HL-60 (cell line): ENCODE data around the gene GFOD2.

Source experiments
- GABPA ChIP-seq: IDR thresholded peaks from 2 replicates; pipeline ENCODE4 v1.6.1; 2012; ENCODE audit warnings: low read depth
- POLR2AphosphoS5 ChIP-seq: IDR thresholded peaks from 2 replicates; pipeline ENCODE4 v1.6.1; 2012; ENCODE audit warnings: low read depth
- SPI1 ChIP-seq: IDR thresholded peaks from 2 replicates; pipeline ENCODE4 v1.6.1; 2012; ENCODE audit warnings: low read depth, mild to moderate bottlenecking, borderline replicate concordance
- TF ChIP-seq, protein P1 (sequence below): IDR thresholded peaks from one replicate; pipeline ENCODE4 v1.5.1; 2011; ENCODE audit warnings: low read length, control low read depth, inconsistent platforms; ENCODE audit not compliant: insufficient read depth
- TF ChIP-seq, protein P2 (sequence below): IDR thresholded peaks from 2 replicates; pipeline ENCODE4 v1.6.1; 2012; ENCODE audit warnings: low read depth; ENCODE audit not compliant: insufficient replicate concordance

DNA sequence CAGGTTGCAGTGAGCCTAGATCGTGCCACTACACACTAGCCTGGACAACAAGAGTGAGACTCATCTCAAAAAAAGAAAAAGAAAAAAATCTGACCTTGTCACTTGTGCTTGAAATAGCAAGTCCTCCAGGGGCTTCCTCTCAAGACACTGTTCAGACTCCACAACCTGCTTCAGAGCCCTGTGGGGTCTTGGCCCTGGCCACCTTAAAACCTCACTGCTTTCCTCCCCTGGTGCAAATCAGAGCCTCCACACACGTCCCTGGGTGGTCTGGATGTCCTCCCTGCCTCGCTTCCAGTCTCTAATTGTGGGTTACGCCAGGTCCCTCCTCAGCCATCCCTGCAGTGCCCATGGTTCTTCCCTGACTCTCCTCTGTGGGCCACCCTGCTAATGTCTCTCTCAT lies 63.8 kb downstream of the GFOD2 start:
- TF ChIP-seq, protein P1, sequence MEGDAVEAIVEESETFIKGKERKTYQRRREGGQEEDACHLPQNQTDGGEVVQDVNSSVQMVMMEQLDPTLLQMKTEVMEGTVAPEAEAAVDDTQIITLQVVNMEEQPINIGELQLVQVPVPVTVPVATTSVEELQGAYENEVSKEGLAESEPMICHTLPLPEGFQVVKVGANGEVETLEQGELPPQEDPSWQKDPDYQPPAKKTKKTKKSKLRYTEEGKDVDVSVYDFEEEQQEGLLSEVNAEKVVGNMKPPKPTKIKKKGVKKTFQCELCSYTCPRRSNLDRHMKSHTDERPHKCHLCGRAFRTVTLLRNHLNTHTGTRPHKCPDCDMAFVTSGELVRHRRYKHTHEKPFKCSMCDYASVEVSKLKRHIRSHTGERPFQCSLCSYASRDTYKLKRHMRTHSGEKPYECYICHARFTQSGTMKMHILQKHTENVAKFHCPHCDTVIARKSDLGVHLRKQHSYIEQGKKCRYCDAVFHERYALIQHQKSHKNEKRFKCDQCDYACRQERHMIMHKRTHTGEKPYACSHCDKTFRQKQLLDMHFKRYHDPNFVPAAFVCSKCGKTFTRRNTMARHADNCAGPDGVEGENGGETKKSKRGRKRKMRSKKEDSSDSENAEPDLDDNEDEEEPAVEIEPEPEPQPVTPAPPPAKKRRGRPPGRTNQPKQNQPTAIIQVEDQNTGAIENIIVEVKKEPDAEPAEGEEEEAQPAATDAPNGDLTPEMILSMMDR: no peak
- TF ChIP-seq POLR2AphosphoS5 (no peak), SPI1 (no peak), GABPA (no peak)
- TF ChIP-seq, protein P2, sequence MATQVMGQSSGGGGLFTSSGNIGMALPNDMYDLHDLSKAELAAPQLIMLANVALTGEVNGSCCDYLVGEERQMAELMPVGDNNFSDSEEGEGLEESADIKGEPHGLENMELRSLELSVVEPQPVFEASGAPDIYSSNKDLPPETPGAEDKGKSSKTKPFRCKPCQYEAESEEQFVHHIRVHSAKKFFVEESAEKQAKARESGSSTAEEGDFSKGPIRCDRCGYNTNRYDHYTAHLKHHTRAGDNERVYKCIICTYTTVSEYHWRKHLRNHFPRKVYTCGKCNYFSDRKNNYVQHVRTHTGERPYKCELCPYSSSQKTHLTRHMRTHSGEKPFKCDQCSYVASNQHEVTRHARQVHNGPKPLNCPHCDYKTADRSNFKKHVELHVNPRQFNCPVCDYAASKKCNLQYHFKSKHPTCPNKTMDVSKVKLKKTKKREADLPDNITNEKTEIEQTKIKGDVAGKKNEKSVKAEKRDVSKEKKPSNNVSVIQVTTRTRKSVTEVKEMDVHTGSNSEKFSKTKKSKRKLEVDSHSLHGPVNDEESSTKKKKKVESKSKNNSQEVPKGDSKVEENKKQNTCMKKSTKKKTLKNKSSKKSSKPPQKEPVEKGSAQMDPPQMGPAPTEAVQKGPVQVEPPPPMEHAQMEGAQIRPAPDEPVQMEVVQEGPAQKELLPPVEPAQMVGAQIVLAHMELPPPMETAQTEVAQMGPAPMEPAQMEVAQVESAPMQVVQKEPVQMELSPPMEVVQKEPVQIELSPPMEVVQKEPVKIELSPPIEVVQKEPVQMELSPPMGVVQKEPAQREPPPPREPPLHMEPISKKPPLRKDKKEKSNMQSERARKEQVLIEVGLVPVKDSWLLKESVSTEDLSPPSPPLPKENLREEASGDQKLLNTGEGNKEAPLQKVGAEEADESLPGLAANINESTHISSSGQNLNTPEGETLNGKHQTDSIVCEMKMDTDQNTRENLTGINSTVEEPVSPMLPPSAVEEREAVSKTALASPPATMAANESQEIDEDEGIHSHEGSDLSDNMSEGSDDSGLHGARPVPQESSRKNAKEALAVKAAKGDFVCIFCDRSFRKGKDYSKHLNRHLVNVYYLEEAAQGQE: no peak
